Endothelial cell of umbilical vein (primary cell): Measurements from ENCODE around the gene CRACR2B. TPM values are rescaled to one million over a fixed set of nuclear protein-coding genes. Genes with fewer than 3 reads are reported as not detected.
A peak's percentile ranks its signal among the peaks of the same experiment; 100 is the strongest.

Source experiments
- BruUV-seq: library from RNA; stranded (reverse); fragments of 400-500 nt; replicated peaks from 2 replicates; lab custom pipeline; 2021; lab: Mats Ljungman, UMichigan
- CTCF ChIA-PET: fragments of 300-600, 350-600 bp; sonication (Branson Sonifier 250); formaldehyde crosslinking; loops from one replicate; lab custom pipeline; 2021; ENCODE audit warnings: antibody characterized with exemption, inconsistent platforms; lab: Charles Lee
- POLR2A ChIA-PET: fragments of 300-600, 350-600 bp; sonication (Branson Sonifier 250); formaldehyde crosslinking; loops from one replicate; lab custom pipeline; 2021; ENCODE audit warnings: antibody characterized with exemption, inconsistent platforms; lab: Charles Lee
- DNase-seq: peaks from one replicate; pipeline ENCODE4 v3.0.0-alpha.2; 2011; ENCODE audit warnings: low read depth, low spot score
- FAIRE-seq: peaks from 2 replicates; lab custom pipeline; 2011; peaks lifted over from hg19 to GRCh38; lab: Jason Lieb, UNC
- H2AFZ ChIP-seq: 2 replicates; pipeline ENCODE4 v1.6.0; 2012; ENCODE audit warnings: low read depth, low read length, control low read depth, inconsistent platforms
- H3K27ac ChIP-seq: 2 replicates; pipeline ENCODE4 v1.5.1; 2011; ENCODE audit warnings: low read depth, mild to moderate bottlenecking, control low read depth, low read length, moderate library complexity; ENCODE audit not compliant: insufficient read depth
- H3K27me3 ChIP-seq, 2 experiments: 2 replicates each; pipeline versions ENCODE4 v1.6.0 to v1.6.1; 2011; ENCODE audit warnings: low read length in 2 of 2, mixed read lengths in 1 of 2; ENCODE audit not compliant: control insufficient read depth in 2 of 2, insufficient read depth in 2 of 2
- H3K36me3 ChIP-seq, 2 experiments: 2 replicates in 1 of 2; 3 replicates in 1 of 2; pipeline ENCODE4 v1.5.1; 2011; ENCODE audit warnings: low read length in 2 of 2, mild to moderate bottlenecking in 1 of 2, moderate library complexity in 1 of 2; ENCODE audit not compliant: control insufficient read depth in 2 of 2, insufficient read depth in 2 of 2; ENCODE audit errors: extremely low read depth in 1 of 2
- H3K4me1 ChIP-seq: 3 replicates; pipeline ENCODE4 v1.5.1; 2011; ENCODE audit warnings: mild to moderate bottlenecking, low read length; ENCODE audit not compliant: control insufficient read depth, insufficient read depth; ENCODE audit errors: extremely low read depth
- H3K4me2 ChIP-seq: 2 replicates; pipeline ENCODE4 v1.6.1; 2011; ENCODE audit warnings: low read length, control low read depth, mixed read lengths; ENCODE audit not compliant: insufficient read depth
- H3K4me3 ChIP-seq, 3 experiments: fragments of 200-600 bp in 1 of 3; sonication (generic), shearing (Covaris generic) in 1 of 3; replicated peaks in 1 of 3; 2 replicates each; pipeline ENCODE4 v1.5.1; 2011 to 2016; ENCODE audit warnings: control low read depth in 3 of 3, low read length in 3 of 3, mild to moderate bottlenecking in 2 of 3, inconsistent platforms in 1 of 3, low read depth in 1 of 3, moderate library complexity in 1 of 3; ENCODE audit not compliant: insufficient read depth in 1 of 3
- H3K79me2 ChIP-seq: 2 replicates; pipeline ENCODE4 v1.6.0; 2012; ENCODE audit warnings: low read length, inconsistent platforms; ENCODE audit not compliant: control insufficient read depth, insufficient read depth
- H3K9ac ChIP-seq: replicated peaks from 2 replicates; pipeline ENCODE3; 2011; ENCODE audit warnings: low read length, control low read depth; ENCODE audit not compliant: insufficient read depth; ENCODE audit errors: extremely low read depth
- H3K9me1 ChIP-seq: replicated peaks from 3 replicates; pipeline ENCODE4 v1.6.0; 2011; ENCODE audit warnings: mild to moderate bottlenecking, low read length; ENCODE audit not compliant: control insufficient read depth, insufficient read depth; ENCODE audit errors: extremely low read depth
- H3K9me3 ChIP-seq: replicated peaks from 2 replicates; pipeline ENCODE4 v1.5.1; 2012; ENCODE audit warnings: low read length, inconsistent platforms; ENCODE audit not compliant: control insufficient read depth, insufficient read depth
- H4K20me1 ChIP-seq: replicated peaks from 2 replicates; pipeline ENCODE3; 2011; ENCODE audit warnings: mild to moderate bottlenecking, low read length; ENCODE audit not compliant: control insufficient read depth, insufficient read depth; ENCODE audit errors: extremely low read depth
- EZH2 ChIP-seq: IDR thresholded peaks from 2 replicates; pipeline ENCODE4 v1.6.1; 2012; ENCODE audit warnings: borderline replicate concordance, low read depth, mild to moderate bottlenecking, moderate library complexity, low read length, inconsistent platforms; ENCODE audit not compliant: severe bottlenecking
- FOS ChIP-seq: IDR thresholded peaks from 2 replicates; pipeline ENCODE4 v1.6.1; 2011; ENCODE audit warnings: mild to moderate bottlenecking, low read length, moderate library complexity, borderline replicate concordance; ENCODE audit not compliant: insufficient read depth
- GATA2 ChIP-seq: IDR thresholded peaks from 2 replicates; pipeline ENCODE4 v1.7.0; 2011; ENCODE audit warnings: low read depth, mild to moderate bottlenecking, moderate library complexity, mixed read lengths, low read length; ENCODE audit not compliant: insufficient read length, insufficient read depth
- JUN ChIP-seq: IDR thresholded peaks from 2 replicates; pipeline ENCODE4 v1.6.1; 2011; ENCODE audit warnings: borderline replicate concordance, low read depth; ENCODE audit not compliant: insufficient read length, insufficient read depth
- MYC ChIP-seq: IDR thresholded peaks from one replicate; pipeline ENCODE4 v1.6.1; 2011; ENCODE audit warnings: mild to moderate bottlenecking, low read depth, low read length
- POLR2A ChIP-seq: IDR thresholded peaks from 2 replicates; pipeline ENCODE4 v1.6.1; 2012; ENCODE audit warnings: low read depth, mild to moderate bottlenecking, control low read depth, low read length
- POLR2AphosphoS5 ChIP-seq: IDR thresholded peaks from 2 replicates; pipeline ENCODE4 v1.6.1; 2012; ENCODE audit warnings: low read depth, mild to moderate bottlenecking, control low read depth, low read length, moderate library complexity; ENCODE audit not compliant: insufficient read depth
- dilution Hi-C: fragments of 300-500 bp; cut with MboI; formaldehyde crosslinking; loops from one replicate; pipeline ENCODE4 v1.15.0; 2019; ENCODE audit warnings: low sequenced_read_pairs; ENCODE audit not compliant: extremely low pct_ligation_motif_present
- intact Hi-C: fragments of 100-400 bp; cut with micrococcal nuclease; formaldehyde crosslinking; loops from one replicate; pipeline ENCODE4 v1.10.0; 2022
- polyA plus RNA-seq, 4 experiments: library from polyadenylated mRNA; depleted of rRNA in 3 of 4; stranded (reverse) in 3 of 4; unstranded in 1 of 4; fragments of >200 nt; gene quantifications; 2 replicates each; pipeline versions ENCODE4 v1.2.1 to v1.2.3, GENCODE V29; 2011 to 2012; ENCODE audit warnings: missing spikeins in 1 of 4
- total RNA-seq: library from RNA; stranded (reverse); gene quantifications from 2 replicates; pipeline ENCODE4 v1.2.3, GENCODE V29; 2021
- TF ChIP-seq, protein P1 (sequence below): IDR thresholded peaks from 2 replicates; pipeline ENCODE4 v1.6.1; 2011; ENCODE audit not compliant: insufficient read depth, insufficient read length
- TF ChIP-seq, protein P2 (sequence below), 2 donors: IDR thresholded peaks; 1 replicate in 1 of 2; 2 replicates in 1 of 2; pipeline ENCODE4 v1.5.1; 2011; ENCODE audit warnings: low read length in 2 of 2, mild to moderate bottlenecking in 2 of 2, moderate library complexity in 2 of 2, control low read depth in 1 of 2, inconsistent platforms in 1 of 2, low read depth in 1 of 2; ENCODE audit not compliant: insufficient read depth in 1 of 2; ENCODE audit errors: extremely low read depth in 1 of 2

The CRACR2B gene
- total and polyA plus RNA-seq, 2 donors (not counting 3 experiments of a cell fraction or from before 2014, with no cell fraction given), result 8.4 to 9.3 TPM

- FAIRE-seq, result no peak
- TF ChIP-seq EZH2 (no peak), JUN (no peak), FOS (no peak), GATA2 (no peak)
- TF ChIP-seq, protein P1, sequence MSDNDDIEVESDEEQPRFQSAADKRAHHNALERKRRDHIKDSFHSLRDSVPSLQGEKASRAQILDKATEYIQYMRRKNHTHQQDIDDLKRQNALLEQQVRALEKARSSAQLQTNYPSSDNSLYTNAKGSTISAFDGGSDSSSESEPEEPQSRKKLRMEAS, result no peak
- ChIA-PET CTCF (interaction anchor here (1.0 to 1.9 kb wide), 2 partner anchors 18 kb away, joined by 3 to 4 read pairs; no protein-coding TSS in a partner anchor), POLR2A (no interaction called here)
- Histone ChIP-seq H4K20me1 (no peaks in the 10 kb centered on the region), H3K4me1 (no peaks in the 10 kb centered on the region), H3K4me2 (no peak overlapping the region), H3K36me3 (peaks cover 0 to 11% of the 10 kb centered on the region in 2 experiments), H3K9me3 (no peaks in the 10 kb centered on the region), H3K9me1 (no peaks in the 10 kb centered on the region), H3K9ac (no peak overlapping the region), H3K27ac (no peak overlapping the region), H3K79me2 (no peaks in the 10 kb centered on the region), H3K27me3 (no peaks in the 10 kb centered on the region), H3K4me3 (no peak overlapping the region), H2AFZ (no peak overlapping the region)
- intact Hi-C loops (no loop called here), dilution Hi-C loops (no loop called here)
- BruUV-seq, result TSS peak; percentile 21
- no peak for DNase-seq
These were observed 38.8 kb downstream of the CRACR2B start for GRCh38 chr11:866481-866880.

DNA sequence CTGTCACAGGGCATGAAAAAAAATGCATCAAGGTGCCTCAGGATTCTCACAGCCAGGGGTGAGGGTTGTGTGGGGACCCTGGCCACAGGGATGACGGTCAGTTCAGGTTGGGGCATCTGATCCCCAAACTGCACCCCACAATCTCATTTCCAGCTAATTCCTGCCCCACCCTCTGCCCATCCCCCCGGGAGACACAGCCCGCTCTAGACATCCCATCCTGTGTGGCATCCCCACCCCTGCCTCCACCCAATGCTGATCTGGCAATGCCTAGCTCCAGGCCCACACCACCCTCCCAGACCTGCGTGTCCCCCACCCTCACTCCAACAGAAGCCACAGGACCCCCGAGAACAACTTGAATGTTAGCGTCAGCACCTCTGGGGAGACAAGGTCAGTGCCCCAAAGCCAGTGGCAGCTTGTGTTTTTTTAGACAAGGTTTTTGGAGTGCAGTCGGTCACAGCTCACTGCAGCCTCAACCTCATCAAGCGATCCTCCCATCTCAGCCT, 40.2 kb downstream of the CRACR2B start:
- Histone ChIP-seq H3K79me2 (no peaks in the 10 kb centered on the region), H3K4me1 (no peaks in the 10 kb centered on the region), H3K27me3 (no peaks in the 10 kb centered on the region), H3K9me1 (no peaks in the 10 kb centered on the region), H4K20me1 (no peaks in the 10 kb centered on the region), H3K36me3 (peaks cover 0 to 9% of the 10 kb centered on the region in 2 experiments), H3K4me2 (no peak overlapping the region), H2AFZ (no peak overlapping the region), H3K9ac (no peak overlapping the region), H3K27ac (no peak overlapping the region), H3K9me3 (no peaks in the 10 kb centered on the region), H3K4me3 (no peak overlapping the region)
- DNase-seq (no peak), FAIRE-seq (no peak)
- POLR2A ChIA-PET, result no interaction called here
- intact Hi-C loops, result no loop called here
- dilution Hi-C loops, result no loop called here
- TF ChIP-seq EZH2, result no peak
- TF ChIP-seq POLR2A, result no peak
- no peak for TF ChIP-seq GATA2
- TF ChIP-seq JUN, result no peak
- no peak for TF ChIP-seq FOS
- TF ChIP-seq, protein P2, sequence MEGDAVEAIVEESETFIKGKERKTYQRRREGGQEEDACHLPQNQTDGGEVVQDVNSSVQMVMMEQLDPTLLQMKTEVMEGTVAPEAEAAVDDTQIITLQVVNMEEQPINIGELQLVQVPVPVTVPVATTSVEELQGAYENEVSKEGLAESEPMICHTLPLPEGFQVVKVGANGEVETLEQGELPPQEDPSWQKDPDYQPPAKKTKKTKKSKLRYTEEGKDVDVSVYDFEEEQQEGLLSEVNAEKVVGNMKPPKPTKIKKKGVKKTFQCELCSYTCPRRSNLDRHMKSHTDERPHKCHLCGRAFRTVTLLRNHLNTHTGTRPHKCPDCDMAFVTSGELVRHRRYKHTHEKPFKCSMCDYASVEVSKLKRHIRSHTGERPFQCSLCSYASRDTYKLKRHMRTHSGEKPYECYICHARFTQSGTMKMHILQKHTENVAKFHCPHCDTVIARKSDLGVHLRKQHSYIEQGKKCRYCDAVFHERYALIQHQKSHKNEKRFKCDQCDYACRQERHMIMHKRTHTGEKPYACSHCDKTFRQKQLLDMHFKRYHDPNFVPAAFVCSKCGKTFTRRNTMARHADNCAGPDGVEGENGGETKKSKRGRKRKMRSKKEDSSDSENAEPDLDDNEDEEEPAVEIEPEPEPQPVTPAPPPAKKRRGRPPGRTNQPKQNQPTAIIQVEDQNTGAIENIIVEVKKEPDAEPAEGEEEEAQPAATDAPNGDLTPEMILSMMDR (IDR thresholded peaks at IDR 0.05; ENCODE audit: extremely low read depth in 1 of 2, insufficient read depth in 1 of 2, low read depth in 1 of 2, low read length in 2 of 2), result no peak
- TF ChIP-seq, protein P1, result no peak
- no peak for TF ChIP-seq POLR2AphosphoS5
- no peak for TF ChIP-seq MYC
- no TSS peak for BruUV-seq
- CTCF ChIA-PET, result interaction anchor here (0.8 to 1.9 kb wide), 4 partner anchors 13 to 183 kb away, joined by 3 to 4 read pairs (median 3); no protein-coding TSS in a partner anchor
